Measurements from ENCODE around the gene LRRTM4.

The LRRTM4 gene

GRCh38 chr2:77009307-77009706, 512.9 kb downstream of the LRRTM4 start:
- H4K20me1 ChIP-seq (ENCODE audit: insufficient read depth, low read length): no peaks in the 10 kb centered on the region
- no peak overlapping the region for H3K4me3 ChIP-seq (ENCODE audit: low read length)
- H3K9ac ChIP-seq (ENCODE audit: low read length): no peak overlapping the region
- H3K79me2 ChIP-seq (ENCODE audit: low read length): no peaks in the 10 kb centered on the region
- TF ChIP-seq CTCF (IDR thresholded peaks at IDR 0.05; ENCODE audit: low read depth, low read length) (no peak), EZH2phosphoT487 (IDR thresholded peaks at IDR 0.05; ENCODE audit: low read depth) (no peak)
- H3K27ac ChIP-seq (ENCODE audit: low read length): no peak overlapping the region
- no peaks in the 10 kb centered on the region for H3K36me3 ChIP-seq (replicated peaks; ENCODE audit: low read depth, low read length)
- peaks cover 12% of the 10 kb centered on the region; the same call in 1 of the 2 replicates for H3K4me1 ChIP-seq (ENCODE audit: low read length)
- no peaks in the 10 kb centered on the region for H3K9me3 ChIP-seq (ENCODE audit: insufficient read depth, low read length)
- H3K4me2 ChIP-seq (ENCODE audit: low read length): no peak overlapping the region
- H2AFZ ChIP-seq (ENCODE audit: low read depth, low read length): no peak overlapping the region
- H3K27me3 ChIP-seq (ENCODE audit: low read depth, low read length): no peaks in the 10 kb centered on the region

DNA sequence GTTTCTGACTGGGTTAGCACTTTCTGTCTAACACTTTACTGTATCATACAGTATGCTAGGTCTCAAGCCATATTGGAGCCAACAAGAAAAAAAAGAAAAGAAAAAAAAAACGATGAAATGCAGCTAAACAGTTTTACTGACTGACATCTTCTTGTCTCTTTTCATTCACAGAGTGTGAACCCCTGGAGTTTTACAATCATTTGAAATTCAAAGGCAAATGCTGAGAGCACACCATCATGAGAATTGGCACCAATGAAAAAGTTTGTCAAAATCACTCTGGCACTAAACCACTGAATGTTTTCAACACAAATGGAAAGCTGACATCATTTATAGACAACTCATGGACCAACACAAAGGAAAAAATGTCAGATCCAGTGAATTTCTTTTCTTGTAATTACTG, 513.3 kb downstream of the LRRTM4 start:
- H3K9ac ChIP-seq (ENCODE audit: low read length): no peak overlapping the region
- no peak overlapping the region for H3K4me3 ChIP-seq (ENCODE audit: low read length)
- H3K4me1 ChIP-seq (ENCODE audit: low read length): peaks cover 12% of the 10 kb centered on the region; the same call in 1 of the 2 replicates
- H3K36me3 ChIP-seq (replicated peaks; ENCODE audit: low read depth, low read length): no peaks in the 10 kb centered on the region
- H3K4me2 ChIP-seq (ENCODE audit: low read length): no peak overlapping the region
- no peaks in the 10 kb centered on the region for H4K20me1 ChIP-seq (ENCODE audit: insufficient read depth, low read length)
- H3K27ac ChIP-seq (ENCODE audit: low read length): no peak overlapping the region
- H2AFZ ChIP-seq (ENCODE audit: low read depth, low read length): no peak overlapping the region
- no peak for TF ChIP-seq EZH2phosphoT487 (IDR thresholded peaks at IDR 0.05; ENCODE audit: low read depth)
- no peak for TF ChIP-seq CTCF (IDR thresholded peaks at IDR 0.05; ENCODE audit: low read depth, low read length)
- H3K27me3 ChIP-seq (ENCODE audit: low read depth, low read length): no peaks in the 10 kb centered on the region
- H3K9me3 ChIP-seq (ENCODE audit: insufficient read depth, low read length): no peaks in the 10 kb centered on the region
- H3K79me2 ChIP-seq (ENCODE audit: low read length): no peaks in the 10 kb centered on the region

DNA sequence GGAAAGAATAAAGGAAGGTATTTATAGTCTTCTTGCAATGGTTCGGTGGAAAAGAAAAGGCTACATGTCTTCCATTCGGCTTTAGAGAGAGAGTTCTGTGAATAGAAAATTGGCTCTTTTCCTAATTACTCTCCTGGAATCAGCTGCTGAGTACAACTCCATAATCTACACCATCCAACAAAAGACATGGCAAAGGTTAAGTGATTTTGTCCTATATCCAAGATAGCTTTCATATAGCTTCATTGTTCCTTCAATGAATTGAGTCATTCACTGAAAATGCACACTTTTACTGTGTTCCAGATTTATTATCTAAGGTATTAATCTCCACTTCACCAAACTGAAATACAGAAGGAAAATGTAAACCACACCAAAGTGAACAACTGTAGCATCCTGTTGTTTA, 514.5 kb downstream of the LRRTM4 start:
- Histone ChIP-seq H3K4me2 (ENCODE audit: low read length) (no peak overlapping the region), H3K36me3 (replicated peaks; ENCODE audit: low read depth, low read length) (no peaks in the 10 kb centered on the region), H3K4me1 (ENCODE audit: low read length) (peaks cover 12% of the 10 kb centered on the region; the same call in 1 of the 2 replicates), H3K9me3 (ENCODE audit: insufficient read depth, low read length) (no peaks in the 10 kb centered on the region), H3K9ac (ENCODE audit: low read length) (no peak overlapping the region), H4K20me1 (ENCODE audit: insufficient read depth, low read length) (no peaks in the 10 kb centered on the region), H3K4me3 (ENCODE audit: low read length) (no peak overlapping the region), H3K27me3 (ENCODE audit: low read depth, low read length) (no peaks in the 10 kb centered on the region), H2AFZ (ENCODE audit: low read depth, low read length) (no peak overlapping the region), H3K27ac (ENCODE audit: low read length) (no peak overlapping the region), H3K79me2 (ENCODE audit: low read length) (no peaks in the 10 kb centered on the region)
- TF ChIP-seq CTCF (IDR thresholded peaks at IDR 0.05; ENCODE audit: low read depth, low read length) (no peak), EZH2phosphoT487 (IDR thresholded peaks at IDR 0.05; ENCODE audit: low read depth) (no peak)

GRCh38 chr2:77005522-77005921, 516.7 kb downstream of the LRRTM4 start:
- no peaks in the 10 kb centered on the region for H3K79me2 ChIP-seq (ENCODE audit: low read length)
- H4K20me1 ChIP-seq (ENCODE audit: insufficient read depth, low read length): no peaks in the 10 kb centered on the region
- no peak overlapping the region for H3K4me2 ChIP-seq (ENCODE audit: low read length)
- no peaks in the 10 kb centered on the region for H3K9me3 ChIP-seq (ENCODE audit: insufficient read depth, low read length)
- no peaks in the 10 kb centered on the region for H3K36me3 ChIP-seq (replicated peaks; ENCODE audit: low read depth, low read length)
- H3K4me3 ChIP-seq (ENCODE audit: low read length): no peak overlapping the region
- H3K27me3 ChIP-seq (ENCODE audit: low read depth, low read length): no peaks in the 10 kb centered on the region
- no peak for TF ChIP-seq CTCF (IDR thresholded peaks at IDR 0.05; ENCODE audit: low read depth, low read length)
- no peak for TF ChIP-seq EZH2phosphoT487 (IDR thresholded peaks at IDR 0.05; ENCODE audit: low read depth)
- no peak overlapping the region for H2AFZ ChIP-seq (ENCODE audit: low read depth, low read length)
- H3K4me1 ChIP-seq (ENCODE audit: low read length): peaks cover 12% of the 10 kb centered on the region; the same call in 1 of the 2 replicates
- no peak overlapping the region for H3K27ac ChIP-seq (ENCODE audit: low read length)
- H3K9ac ChIP-seq (ENCODE audit: low read length): no peak overlapping the region

Data from OCI-LY3 (cell line).